Right renal pelvis (tissue), 4 donors: ENCODE measurements around the gene TRIM2. TPM values are rescaled to one million over a fixed set of nuclear protein-coding genes. Genes with fewer than 3 reads are reported as not detected.
A peak's percentile ranks its signal among the peaks of the same experiment; 100 is the strongest.
"Not testable (repeated sequence)": the region's sequence is repeated elsewhere in the genome, so short reads cannot be mapped to it uniquely, and the experiment has no call there.

Experiments
- DNase-seq, 4 donors: peaks; one replicate each; pipeline ENCODE4 v3.0.0-alpha.2; 2013; ENCODE audit warnings: low read depth in 4 of 4, low spot score in 3 of 4, missing footprints in 1 of 4
- polyA plus RNA-seq, 4 donors: library from polyadenylated mRNA; unstranded; fragments of 120-200 nt; gene quantifications; one replicate each; pipeline ENCODE4 v1.2.1, GENCODE V29; 2013; ENCODE audit not compliant: insufficient read length in 4 of 4

The TRIM2 gene
- polyA plus RNA-seq, 4 donors: 74.3 to 88.6 (median 82.4) TPM

DNA sequence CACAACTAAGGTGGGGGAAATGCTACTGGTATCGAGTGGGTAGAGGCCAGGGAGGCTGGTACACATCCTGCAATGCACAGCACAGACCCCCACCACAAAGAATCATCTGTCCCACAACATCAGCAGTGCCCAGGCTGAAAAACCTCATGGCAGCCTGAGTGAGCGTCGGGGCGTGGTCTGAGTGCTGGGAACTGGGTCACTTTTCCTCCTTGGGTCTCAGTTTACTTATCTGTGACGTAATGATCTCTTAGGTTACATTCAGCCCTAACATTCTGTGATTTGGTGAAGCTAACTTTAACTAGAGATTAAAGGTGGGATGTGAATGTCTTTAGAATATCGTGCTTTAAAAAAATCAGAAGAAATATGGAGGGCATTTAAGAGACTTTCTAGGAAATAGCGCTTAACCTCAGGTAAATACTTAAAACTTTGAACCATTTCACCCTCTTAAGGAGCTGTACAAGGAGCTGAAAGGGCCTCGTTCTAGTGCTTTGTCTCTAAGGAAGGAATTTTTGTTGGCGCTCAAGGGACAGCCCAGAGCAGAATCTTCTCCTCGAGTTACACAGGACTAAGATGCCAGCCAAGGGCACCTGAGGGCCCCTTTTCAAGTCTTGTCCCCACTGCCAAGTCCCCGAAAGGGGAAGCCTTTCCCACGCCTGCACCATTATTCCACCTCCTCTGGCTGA lies 18.1 kb upstream of the TRIM2 start:
- DNase-seq: no peak

DNA sequence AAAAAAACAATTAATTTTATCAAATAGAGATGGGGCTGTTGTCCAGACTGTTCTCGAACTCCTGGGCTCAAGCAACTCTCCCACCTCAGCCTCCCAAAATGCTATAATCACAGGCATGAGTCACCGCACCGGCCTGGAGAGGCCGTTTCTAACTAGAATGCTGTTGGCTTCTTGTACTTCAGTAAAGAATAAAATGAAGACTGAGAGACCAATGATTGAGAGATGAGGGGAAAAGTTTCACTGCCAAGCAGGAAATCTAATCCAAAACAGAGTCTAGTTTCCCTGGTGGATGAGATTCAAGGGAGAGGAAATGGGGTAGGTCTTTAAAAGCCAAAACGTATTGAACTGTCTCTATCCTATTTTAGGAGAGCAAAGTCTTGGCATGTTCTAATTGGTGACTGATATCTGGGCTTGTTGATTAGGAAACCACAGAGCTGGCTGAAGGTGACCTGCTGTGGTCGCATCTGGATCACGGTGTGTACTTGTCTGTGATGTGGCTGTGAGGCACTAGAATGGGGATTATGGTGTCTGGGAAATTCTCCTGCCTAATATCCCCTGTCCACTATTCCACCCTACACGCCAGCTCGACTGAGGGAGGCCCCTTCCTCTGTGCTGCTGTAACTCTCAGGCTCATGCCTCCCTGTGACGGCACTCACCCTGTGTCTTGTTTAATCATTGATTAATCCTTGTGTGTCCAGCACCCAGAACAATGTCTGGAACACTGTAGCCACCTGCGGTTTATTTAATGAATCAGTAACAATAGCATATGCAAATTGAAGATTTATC lies 15.0 kb upstream of the TRIM2 start:
- DNase-seq: peak in 1 of 4 donors; percentile 23

DNA sequence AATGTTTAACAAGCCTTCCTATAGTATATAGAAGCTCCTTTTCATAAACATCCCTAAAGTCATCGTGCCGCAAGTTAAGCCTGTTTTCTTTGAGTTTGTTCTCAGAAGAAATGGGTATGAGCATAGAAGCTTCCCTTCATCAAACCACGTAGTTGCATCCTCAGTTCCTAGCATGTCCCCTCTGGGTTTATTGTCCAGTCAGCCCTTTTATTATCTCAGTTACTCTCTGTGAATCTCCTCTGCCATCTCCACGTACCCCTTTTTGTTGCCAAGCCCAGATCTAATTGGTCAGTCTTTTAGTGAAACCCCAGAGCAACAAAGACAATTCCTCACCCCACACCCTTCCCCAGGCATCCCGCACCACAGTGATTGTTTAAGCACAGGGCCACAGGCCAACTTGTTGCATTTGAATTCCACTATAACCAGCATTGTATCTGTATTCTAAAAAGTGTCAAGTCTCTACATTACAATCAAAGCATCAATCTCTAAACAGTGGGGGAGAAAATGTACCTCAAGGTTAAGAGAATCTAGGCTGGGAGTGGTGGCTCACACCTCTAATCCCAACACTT lies 12.4 kb upstream of the TRIM2 start:
- no peak for DNase-seq

DNA sequence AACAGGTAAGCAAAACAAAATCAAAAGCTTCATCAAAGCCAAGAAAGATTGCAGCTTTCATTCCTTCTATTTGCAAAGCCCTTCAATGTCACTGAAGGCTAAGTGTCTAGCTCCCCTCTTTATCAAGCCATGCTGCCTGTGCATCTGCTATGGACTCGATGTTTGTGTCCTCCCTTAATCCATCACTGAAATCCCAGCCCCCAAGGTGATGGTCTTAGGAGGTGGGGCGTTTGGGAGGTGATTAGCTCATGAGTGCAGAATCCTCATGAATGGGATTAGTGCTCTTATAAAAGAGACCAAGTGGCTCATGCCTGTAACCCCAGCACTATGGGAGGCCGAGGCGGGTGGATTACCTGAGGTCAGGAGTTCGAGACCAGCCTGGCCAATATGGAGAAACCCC lies 6.9 kb upstream of the TRIM2 start:
- DNase-seq: no peak

DNA sequence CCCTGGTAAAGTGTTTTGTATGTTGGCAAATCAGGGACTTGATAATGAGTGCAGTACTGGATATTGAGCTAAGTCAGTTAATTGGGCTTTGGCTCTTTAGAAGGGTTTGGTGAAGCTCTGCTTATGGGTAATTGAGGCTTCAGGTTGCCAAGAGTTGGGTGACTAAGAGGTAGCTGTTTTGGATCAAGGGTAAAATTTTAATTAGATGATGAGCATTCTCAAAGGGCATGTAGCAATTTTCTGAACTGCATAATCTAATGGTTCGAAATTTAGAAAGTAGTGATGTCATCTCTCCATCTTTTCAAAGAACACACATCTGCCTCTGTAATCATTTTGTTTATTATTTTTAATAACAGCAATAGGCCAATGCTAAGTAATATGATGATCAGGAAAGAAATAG lies 5.5 kb upstream of the TRIM2 start:
- no peak for DNase-seq

DNA sequence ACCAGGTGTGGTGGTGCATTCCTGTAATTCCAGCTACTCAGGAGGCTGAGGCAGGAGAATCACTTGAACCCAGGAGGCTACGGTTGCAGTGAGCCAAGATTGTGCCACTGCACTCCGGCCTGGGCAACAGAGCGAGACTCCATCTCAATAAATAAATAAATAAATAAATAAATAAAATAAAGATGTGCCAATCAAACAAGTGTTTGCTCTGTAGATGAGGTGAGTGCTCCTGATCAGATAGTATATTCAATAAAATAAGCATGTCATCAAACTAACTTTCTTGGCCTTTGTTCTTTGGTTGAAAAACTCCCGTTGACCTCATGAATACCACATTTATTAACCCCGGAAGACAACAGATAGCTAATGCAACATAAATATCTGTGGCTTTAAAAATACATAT lies 497 bp upstream of the TRIM2 start:
- not testable (repeated sequence) for DNase-seq

DNA sequence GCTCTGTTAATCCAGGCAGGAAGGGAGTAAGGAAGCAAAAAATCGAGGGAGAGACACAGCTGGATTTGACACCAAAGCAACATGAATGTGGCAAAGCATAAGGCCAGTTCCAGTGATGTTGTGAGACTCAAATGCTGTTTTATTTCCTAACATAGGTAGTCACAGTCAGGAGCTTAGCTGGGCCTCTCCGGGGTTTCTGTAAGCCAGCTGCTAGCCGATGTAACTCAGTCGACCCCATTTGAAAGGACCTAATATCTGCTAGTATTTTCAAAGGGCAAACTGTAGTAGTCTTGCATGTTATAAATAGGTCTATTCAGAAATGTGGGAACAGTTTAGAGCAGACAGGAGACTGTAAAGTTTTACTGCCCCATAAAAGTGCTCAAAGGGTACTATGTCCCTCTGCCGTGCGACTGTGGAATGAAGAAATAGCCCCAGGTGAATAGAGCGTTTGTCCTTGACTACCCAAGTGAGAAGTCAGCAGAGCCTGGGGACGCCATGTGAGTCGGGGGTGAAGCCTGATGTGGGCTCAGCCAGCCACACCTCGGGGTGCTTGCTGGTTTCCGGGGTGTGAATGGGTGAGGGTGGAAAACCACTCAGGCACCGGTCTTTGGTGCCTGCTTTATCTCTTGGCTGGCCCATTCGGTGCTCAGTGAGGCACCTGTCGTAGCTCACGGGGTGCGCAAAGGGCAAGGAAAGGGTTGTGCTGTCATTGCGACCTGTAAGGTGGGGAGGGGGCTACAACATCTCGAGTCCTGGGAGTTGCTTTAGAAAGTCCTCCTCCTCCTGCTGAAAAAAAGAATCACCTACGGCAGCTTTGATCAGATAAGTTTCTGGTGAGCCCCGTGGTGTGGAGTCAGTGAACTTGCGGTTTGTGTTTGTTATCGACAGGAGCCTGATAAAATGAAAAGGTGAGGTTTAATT lies 745 bp downstream of the TRIM2 start:
- DNase-seq: peak in 1 of 4 donors; percentile 55

DNA sequence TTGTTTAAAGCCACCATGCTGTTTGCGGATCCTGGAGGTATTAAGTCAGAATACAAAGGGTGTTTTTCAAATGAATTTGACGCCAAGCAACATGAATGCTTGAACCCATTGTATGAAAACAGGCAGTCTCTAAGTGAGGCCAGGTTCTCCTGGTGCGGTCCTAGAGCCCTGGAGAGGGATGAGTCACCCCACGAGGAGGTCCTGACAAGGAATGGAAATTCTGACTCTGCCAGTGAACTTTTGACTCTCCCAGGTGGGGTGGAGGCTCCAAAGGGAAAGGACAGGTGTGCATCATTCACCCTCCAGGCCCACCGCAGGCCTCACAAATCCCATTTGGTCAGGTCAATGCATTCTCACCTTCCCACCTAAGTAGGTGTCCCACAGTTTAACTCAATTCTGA lies 1.5 kb downstream of the TRIM2 start:
- DNase-seq: no peak

DNA sequence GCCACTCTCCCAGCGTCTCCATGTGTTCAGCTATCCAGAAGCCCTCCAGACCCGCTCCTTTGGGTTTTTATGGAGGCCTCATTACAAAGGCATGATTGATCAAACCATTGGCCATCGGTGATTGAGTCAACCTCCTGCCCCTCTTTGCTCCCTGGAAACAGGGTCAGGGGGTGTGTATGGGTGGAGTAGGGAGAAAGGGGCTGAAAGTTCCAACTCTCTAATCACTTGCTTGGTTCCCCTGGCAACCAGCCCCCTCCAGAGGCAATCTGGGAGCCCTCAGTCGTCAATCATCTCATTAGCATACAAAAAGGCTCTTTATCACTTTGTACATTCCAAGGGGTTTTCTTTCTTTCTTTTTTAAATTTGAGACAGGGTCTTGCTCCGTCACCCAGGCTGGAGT lies 2.3 kb downstream of the TRIM2 start:
- no peak for DNase-seq

DNA sequence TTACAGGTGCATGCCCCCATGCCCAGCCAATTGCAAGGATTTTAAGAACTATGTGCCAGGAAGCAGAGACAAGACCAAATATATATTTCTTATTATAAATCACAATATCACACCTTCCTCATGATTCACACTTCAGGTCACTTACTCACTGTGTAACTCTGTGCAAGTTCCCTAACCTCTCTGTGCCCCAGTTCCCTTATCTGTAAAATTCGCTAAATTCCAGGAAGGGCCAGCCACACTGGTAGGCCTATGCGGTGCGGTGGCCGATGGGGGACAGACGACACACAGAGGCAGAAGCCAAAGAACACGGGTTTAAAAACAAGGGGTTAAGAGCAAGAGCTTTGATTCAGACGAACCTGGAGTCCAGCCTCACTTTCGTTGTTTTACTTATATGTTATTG lies 2.8 kb downstream of the TRIM2 start:
- DNase-seq: no peak

DNA sequence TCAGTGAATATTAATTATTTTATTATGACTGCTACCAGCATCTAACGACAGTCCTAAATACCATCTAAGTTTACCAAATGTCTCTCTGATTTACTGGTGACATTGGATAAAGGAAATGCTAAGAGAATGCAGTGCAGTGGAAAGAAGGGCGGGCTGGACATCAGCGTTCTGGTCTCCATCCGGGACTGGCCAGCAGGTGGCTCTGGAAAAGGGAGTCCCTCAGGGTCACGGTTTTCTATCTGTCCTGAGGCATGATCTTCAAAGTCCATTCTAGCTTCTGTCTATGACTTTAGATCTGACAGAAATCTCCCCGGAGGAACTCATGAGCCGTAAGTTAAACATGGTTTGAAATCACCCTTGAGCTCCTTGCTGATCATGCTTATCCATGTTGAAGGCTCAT lies 3.3 kb downstream of the TRIM2 start:
- DNase-seq: no peak

DNA sequence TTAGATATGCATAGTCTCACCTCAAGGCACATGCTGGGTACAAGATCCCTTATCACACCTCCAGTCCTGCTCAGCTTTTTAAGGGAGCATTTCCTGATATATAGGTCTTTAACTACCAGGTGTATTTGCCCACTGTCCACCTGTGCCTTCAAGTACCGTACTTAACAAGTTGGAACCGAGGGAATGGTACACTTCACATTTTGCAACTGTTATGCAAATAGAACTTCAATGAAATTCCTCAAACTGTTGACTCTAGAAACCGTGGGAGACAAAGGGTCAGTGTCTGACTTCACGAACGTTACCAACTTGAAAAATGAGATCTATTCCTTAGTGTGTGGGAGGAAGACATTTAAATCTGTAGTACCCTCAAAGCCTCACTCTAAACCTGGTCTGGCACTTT lies 5.2 kb downstream of the TRIM2 start:
- no peak for DNase-seq

DNA sequence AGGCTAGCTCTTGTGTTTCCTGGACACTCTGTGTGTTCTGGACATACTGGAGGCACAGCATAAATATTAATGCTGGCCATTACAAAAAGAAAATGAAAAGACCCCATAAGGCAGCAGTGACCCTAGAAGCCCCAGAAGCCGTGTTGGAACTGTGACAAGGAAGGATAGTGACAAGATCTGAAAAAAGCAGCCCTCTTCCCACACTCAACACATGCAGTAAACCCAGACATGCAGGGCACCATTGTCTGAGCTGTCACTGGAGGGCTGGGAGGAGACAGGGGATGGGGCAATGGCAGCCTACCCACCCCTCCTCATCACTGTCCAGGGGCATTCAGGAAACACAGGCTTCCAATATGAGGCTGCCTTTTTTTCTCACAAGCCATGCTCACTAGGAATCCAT lies 6.5 kb downstream of the TRIM2 start:
- no peak for DNase-seq

DNA sequence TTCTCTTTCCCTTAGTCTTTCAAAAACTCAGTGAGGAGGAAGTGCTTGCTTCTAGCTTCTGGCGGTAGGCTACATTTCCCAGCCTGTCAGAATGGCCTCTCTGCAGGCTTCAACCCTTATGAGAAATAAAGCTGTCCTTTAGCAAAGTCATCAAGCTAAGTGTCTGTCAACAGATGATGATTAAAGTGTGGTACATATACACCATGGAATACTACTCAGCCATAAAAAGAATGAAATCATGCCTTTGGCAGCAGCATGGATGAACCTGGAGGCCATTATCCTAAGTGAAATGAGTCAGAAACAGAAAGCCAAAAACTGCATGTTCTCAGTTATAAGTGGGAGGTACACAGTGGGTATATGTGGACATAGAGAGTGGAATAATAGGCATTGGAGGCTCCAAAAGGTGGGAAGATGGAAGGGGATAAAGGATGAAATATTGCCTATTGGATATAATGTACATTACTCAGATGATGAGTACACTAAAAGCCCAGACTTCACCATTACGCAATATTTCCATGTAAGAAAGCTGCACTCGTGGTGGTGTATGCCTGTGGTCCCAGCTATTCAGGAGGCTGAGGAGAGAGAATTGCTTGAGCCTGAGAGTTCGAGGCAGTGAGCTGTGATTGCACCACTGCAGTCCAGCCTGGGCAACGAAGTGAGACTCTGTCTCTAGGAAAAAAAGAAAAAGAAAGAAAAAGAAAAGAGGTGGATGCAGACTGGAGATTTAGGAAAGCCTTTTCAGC lies 7.9 kb downstream of the TRIM2 start:
- DNase-seq: no peak

DNA sequence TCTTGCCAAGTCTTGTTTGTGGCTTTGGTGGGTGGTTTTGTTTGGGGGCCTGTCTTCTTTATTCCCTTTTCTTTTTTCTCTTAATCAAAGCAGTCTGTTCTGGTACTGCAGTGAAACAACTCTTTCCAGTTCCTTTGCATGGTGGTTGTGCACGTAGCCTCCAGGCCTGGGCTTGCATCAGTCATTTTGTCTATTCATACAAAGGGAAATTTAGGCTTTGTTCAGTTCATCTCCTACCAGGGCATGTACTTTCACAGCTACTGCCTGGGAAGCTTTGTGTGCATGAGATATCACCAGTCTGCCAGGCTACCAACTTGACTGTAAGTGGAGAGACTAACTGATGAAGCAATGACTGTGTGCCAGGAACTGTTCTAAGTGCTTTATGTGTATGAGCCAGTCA lies 8.5 kb downstream of the TRIM2 start:
- no peak for DNase-seq

DNA sequence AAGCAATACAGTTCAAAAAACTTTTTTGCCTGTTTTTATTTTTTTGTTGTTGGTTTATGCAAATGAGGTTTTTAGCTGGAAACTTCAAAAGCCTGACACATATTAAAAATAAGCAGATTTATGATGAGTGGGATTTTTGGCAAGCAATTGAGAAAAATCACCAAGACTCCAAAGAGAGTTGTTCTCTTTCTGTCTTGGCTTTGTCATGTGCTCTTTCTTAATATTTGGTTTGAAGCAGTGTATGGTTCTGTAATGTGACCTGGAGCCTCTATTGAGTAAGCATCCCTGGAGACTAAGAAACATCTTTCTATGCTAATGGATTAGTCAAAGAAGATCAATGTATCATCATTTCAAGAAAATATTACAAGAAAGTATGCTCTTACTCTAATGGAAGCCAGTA lies 11.7 kb downstream of the TRIM2 start:
- DNase-seq: no peak

DNA sequence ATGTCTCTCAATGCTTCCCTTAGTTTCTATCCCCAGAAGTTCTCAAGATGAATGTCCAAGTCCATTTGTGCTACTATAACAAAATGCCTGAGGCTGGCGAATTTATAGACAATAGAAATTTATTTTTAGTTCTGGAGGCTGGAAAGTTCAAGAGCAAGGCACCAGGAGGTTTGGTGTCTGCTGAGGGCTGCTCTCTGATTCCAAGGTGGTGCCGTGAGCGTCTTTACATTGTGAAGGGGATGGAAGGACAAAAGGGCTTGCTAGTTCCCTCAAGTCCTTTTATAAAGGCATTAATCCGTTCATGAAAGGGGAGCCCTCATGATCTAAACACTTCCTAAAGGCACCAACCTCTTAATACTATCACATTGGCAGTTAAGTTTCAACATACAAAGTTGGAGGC lies 12.3 kb downstream of the TRIM2 start:
- DNase-seq: no peak

DNA sequence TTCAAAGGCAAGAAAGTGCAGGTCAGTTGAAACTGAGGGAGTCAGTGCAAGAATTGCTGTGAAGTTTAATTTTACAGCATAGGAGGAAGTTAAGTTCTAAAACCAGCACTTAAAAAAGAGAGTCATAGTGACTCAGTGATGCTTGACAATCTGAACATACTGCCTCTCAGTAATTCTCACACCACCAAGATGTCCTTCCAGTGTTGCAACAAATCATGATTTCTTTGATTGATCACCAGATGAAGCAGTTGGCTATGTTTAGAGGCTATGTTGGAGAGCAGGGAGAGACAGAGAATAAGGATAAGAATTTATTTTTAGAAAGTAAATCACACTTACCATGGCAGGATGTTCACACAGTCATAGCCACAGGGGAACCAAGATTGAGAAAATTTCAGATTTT lies 13.2 kb downstream of the TRIM2 start:
- DNase-seq: no peak

DNA sequence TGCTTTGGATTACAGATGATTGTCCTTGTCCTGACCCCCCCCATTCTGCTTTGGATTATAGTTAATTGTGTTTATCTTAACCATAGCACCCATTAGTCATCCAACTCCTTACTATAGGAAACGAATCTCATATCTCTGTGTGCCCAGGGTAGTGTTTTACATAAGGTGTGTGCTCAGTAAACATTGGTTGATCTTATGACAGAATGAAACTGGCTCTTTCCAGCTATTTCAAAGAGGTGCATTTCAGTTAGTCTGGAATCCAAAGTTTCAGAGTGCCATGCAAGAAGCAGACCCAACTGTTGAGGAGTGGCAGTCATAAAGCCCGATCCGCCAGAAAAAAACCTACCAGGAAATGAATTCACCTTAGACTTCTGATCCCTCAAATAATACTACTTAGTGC lies 14.7 kb downstream of the TRIM2 start:
- no peak for DNase-seq

DNA sequence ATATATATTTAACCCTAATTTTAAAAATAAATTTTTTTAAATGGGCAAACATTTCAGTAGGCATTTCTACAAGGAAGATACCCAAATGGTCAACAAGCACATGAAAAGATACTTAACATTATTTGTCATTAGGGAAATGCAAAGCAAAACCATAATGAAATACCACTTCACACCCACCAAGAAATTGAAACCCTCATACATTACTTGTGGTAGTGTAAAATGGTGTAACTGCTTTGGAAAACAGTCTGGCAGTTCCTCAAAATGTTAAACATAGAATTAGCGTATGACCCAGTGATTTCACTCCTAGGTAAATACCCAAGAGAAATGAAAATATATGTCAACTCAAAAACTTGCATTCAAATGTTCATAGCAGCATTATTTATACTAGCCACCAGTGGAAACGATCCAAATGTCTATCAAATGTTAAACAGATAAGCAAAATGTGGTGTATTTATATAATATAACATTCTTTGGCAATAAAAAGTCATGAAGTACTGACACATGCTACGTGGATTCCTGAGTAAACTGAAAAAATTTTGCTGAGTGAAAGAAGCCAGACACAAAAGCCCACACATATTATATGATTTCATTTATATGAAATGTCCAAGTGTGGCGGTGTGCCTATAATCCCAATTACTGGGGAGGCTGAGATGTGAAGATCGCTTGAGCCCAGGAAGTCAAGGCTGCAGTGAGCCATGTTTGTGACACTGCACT lies 16.6 kb downstream of the TRIM2 start:
- no peak for DNase-seq
